ENCODE measurements around the gene FANCE. TPM values are rescaled to one million over a fixed set of nuclear protein-coding genes. Genes with fewer than 3 reads are reported as not detected.

FANCE gene
- total and polyA plus RNA-seq, 2 experiments from 2014 or later, result 5.4 to 25.5 TPM

GRCh38 chr6:35496036-35496840 lies 44.1 kb downstream of the FANCE start:
- Mint-ChIP-seq H3K27ac (no peak overlapping the region), H3K36me3 (ENCODE audit: low read depth) (peaks cover 5% of the 10 kb centered on the region; the same call in 1 of the 3 replicates), H3K4me1 (peaks cover 67% of the 10 kb centered on the region), H3K9me3 (no peaks in the 10 kb centered on the region; the same call in 2 of the 3 replicates), H3K4me3 (peak overlapping the region; percentile 83), H3K27me3 (ENCODE audit: insufficient read depth, low read depth, poor library complexity) (peaks cover 46% of the 10 kb centered on the region)
- TF ChIP-seq ETS1 (IDR thresholded peaks at IDR 0.05), result no peak
- TF ChIP-seq POLR2AphosphoS5 (IDR thresholded peaks at IDR 0.05; ENCODE audit: low read depth), result no peak
- no peak for TF ChIP-seq NANOG (IDR thresholded peaks at IDR 0.05; ENCODE audit: borderline replicate concordance)
- no peak for TF ChIP-seq ZNF114 (CRISPR knock-in tag; IDR thresholded peaks at IDR 0.05)
- no peak for TF ChIP-seq STAT1 (IDR thresholded peaks at IDR 0.05; ENCODE audit: unreplicated experiment)
- Histone ChIP-seq H2AFZ (no peak overlapping the region; the same call in 1 of the 2 replicates), H3K79me2 (replicated peaks; ENCODE audit: insufficient read depth) (peaks cover 43% of the 10 kb centered on the region), H3K4me2 (peak overlapping the region; percentile 98), H3F3A (replicated peaks; ENCODE audit: low read depth) (peaks cover 11% of the 10 kb centered on the region; the same call in 1 of the 2 replicates), H3K27me3 (ENCODE audit: insufficient read depth) (peaks cover 9% of the 10 kb centered on the region; the same call in 1 of the 2 replicates), H3K9me2 (ENCODE audit: insufficient read depth) (no peaks in the 10 kb centered on the region), H3K27ac (ENCODE audit: low read depth) (no peak overlapping the region), H4K20me1 (replicated peaks; ENCODE audit: insufficient read depth) (peaks cover 11% of the 10 kb centered on the region; the same call in 1 of the 2 replicates), H3K36me3 (ENCODE audit: insufficient read depth) (no peaks in the 10 kb centered on the region), H3K4me1 (ENCODE audit: insufficient read depth) (peaks cover 65% of the 10 kb centered on the region), H3K4me3 (peak overlapping the region; percentile 80)
- ATAC-seq (peak; percentile 3), DNase-seq (ENCODE audit: low spot score) (peak; percentile 67)

GRCh38 chr6:35496841-35497570 lies 44.9 kb downstream of the FANCE start, which contains the start of gene TEAD3:
Gene TEAD3 (minus strand): TSS chr6:35497079.
- H3K27ac ChIP-seq (ENCODE audit: low read depth), result peak within 1 kb of the TSS; percentile 94
- peaks cover 58% of the 10 kb centered on the region for H3K4me1 ChIP-seq (ENCODE audit: insufficient read depth)
- H3K79me2 ChIP-seq (replicated peaks; ENCODE audit: insufficient read depth), result peaks cover 41% of the 10 kb centered on the region
- H3K36me3 ChIP-seq (ENCODE audit: insufficient read depth), result no peaks in the 10 kb centered on the region
- H4K20me1 ChIP-seq (replicated peaks; ENCODE audit: insufficient read depth), result peaks cover 11% of the 10 kb centered on the region; the same call in 1 of the 2 replicates
- no peak within 1 kb of the TSS; the same call in 1 of the 2 replicates for H2AFZ ChIP-seq
- peaks cover 9% of the 10 kb centered on the region; the same call in 1 of the 2 replicates for H3K27me3 ChIP-seq (ENCODE audit: insufficient read depth)
- ATAC-seq (peak; percentile 28), DNase-seq (ENCODE audit: low spot score) (peak; percentile 92)
- TF ChIP-seq CTCF (conservative IDR thresholded peaks at IDR 0.05; ENCODE audit: low read depth in 2 of 2) (peak in 1 of 2 experiments; percentile 29; a peak in 2 of 4 replicates), JUNB (IDR thresholded peaks at IDR 0.05; ENCODE audit: unreplicated experiment) (no peak)
- H3K4me1 Mint-ChIP-seq, result peaks cover 61% of the 10 kb centered on the region
- peaks cover 5% of the 10 kb centered on the region; the same call in 1 of the 3 replicates for H3K36me3 Mint-ChIP-seq (ENCODE audit: low read depth)
- H3K4me3 ChIP-seq, result peak within 1 kb of the TSS; percentile 88
- H3K4me3 Mint-ChIP-seq, result peak within 1 kb of the TSS; percentile 83
- no peaks in the 10 kb centered on the region; the same call in 2 of the 3 replicates for H3K9me3 Mint-ChIP-seq
- peaks cover 43% of the 10 kb centered on the region for H3K27me3 Mint-ChIP-seq (ENCODE audit: insufficient read depth, low read depth, poor library complexity)
- peak within 1 kb of the TSS; percentile 86 for H3K27ac Mint-ChIP-seq
- H3F3A ChIP-seq (replicated peaks; ENCODE audit: low read depth), result peaks cover 11% of the 10 kb centered on the region; the same call in 1 of the 2 replicates
- H3K4me2 ChIP-seq, result peak within 1 kb of the TSS; percentile 98
- H3K9me2 ChIP-seq (ENCODE audit: insufficient read depth), result no peaks in the 10 kb centered on the region
